Keratinocyte (primary cell): ENCODE measurements around the gene CLIP4. TPM values are rescaled to one million over a fixed set of nuclear protein-coding genes. Genes with fewer than 3 reads are reported as not detected.

Source experiments
- DNase-seq: peaks from one replicate; pipeline ENCODE4 v3.0.0-alpha.2; 2011; ENCODE audit warnings: low read depth, missing footprints, low spot score
- FAIRE-seq: peaks from 2 replicates; lab custom pipeline; 2011; peaks lifted over from hg19 to GRCh38; lab: Jason Lieb, UNC
- H2AFZ ChIP-seq: 2 replicates; pipeline ENCODE4 v1.6.0; 2012; ENCODE audit warnings: low read length, control low read depth, inconsistent platforms; ENCODE audit not compliant: control insufficient read depth
- H3K27ac ChIP-seq: 2 replicates; pipeline ENCODE4 v1.5.1; 2011; ENCODE audit warnings: low read length; ENCODE audit not compliant: control insufficient read depth, insufficient read depth
- H3K27me3 ChIP-seq: 3 replicates; pipeline ENCODE4 v1.6.0; 2011; ENCODE audit warnings: low read length; ENCODE audit not compliant: control insufficient read depth, insufficient read depth; ENCODE audit errors: extremely low read depth
- H3K36me3 ChIP-seq, 2 experiments: 2 replicates in 1 of 2; 3 replicates in 1 of 2; pipeline ENCODE4 v1.5.1; 2011; ENCODE audit warnings: low read length in 2 of 2, mild to moderate bottlenecking in 1 of 2; ENCODE audit not compliant: control insufficient read depth in 2 of 2, insufficient read depth in 2 of 2; ENCODE audit errors: extremely low read depth in 1 of 2
- H3K4me1 ChIP-seq: 3 replicates; pipeline ENCODE4 v1.5.1; 2011; ENCODE audit warnings: low read length; ENCODE audit not compliant: control insufficient read depth, insufficient read depth; ENCODE audit errors: extremely low read depth
- H3K4me2 ChIP-seq: 3 replicates; pipeline ENCODE4 v1.6.0; 2011; ENCODE audit warnings: low read depth, low read length; ENCODE audit not compliant: control insufficient read depth, insufficient read depth; ENCODE audit errors: extremely low read depth
- H3K4me3 ChIP-seq, 3 experiments: fragments of 200-600 bp in 1 of 3; sonication (generic) in 1 of 3; 2 replicates in 2 of 3; 3 replicates in 1 of 3; pipeline ENCODE4 v1.5.1; 2011 to 2016; ENCODE audit warnings: low read length in 3 of 3, mild to moderate bottlenecking in 3 of 3, control low read depth in 2 of 3, inconsistent platforms in 1 of 3, low read depth in 1 of 3, mixed read lengths in 1 of 3, mixed run types in 1 of 3, moderate library complexity in 1 of 3; ENCODE audit not compliant: control insufficient read depth in 2 of 3, insufficient read depth in 2 of 3; ENCODE audit errors: extremely low read depth in 1 of 3
- H3K79me2 ChIP-seq: 2 replicates; pipeline ENCODE4 v1.6.0; 2012; ENCODE audit warnings: low read length; ENCODE audit not compliant: control insufficient read depth, insufficient read depth
- H3K9ac ChIP-seq: 3 replicates; pipeline ENCODE4 v1.6.0; 2011; ENCODE audit warnings: low read length; ENCODE audit not compliant: control insufficient read depth, insufficient read depth; ENCODE audit errors: extremely low read depth
- H3K9me1 ChIP-seq: 3 replicates; pipeline ENCODE4 v1.6.0; 2011; ENCODE audit warnings: low read length; ENCODE audit not compliant: control insufficient read depth, insufficient read depth; ENCODE audit errors: extremely low read depth
- H3K9me3 ChIP-seq: 2 replicates; pipeline ENCODE4 v1.5.1; 2012; ENCODE audit warnings: low read depth, low read length; ENCODE audit not compliant: control insufficient read depth
- H4K20me1 ChIP-seq: 3 replicates; pipeline ENCODE4 v1.6.0; 2011; ENCODE audit warnings: low read length; ENCODE audit not compliant: control insufficient read depth, insufficient read depth; ENCODE audit errors: extremely low read depth
- EZH2 ChIP-seq: IDR thresholded peaks from one replicate; pipeline ENCODE4 v1.6.1; 2012; ENCODE audit warnings: inconsistent platforms, mild to moderate bottlenecking, low read length, moderate library complexity
- dilution Hi-C: fragments of 300-500 bp; cut with MboI; formaldehyde crosslinking; loops from one replicate; pipeline ENCODE4 v1.7.0; 2020; ENCODE audit warnings: low sequenced_read_pairs; ENCODE audit not compliant: extremely low pct_ligation_motif_present
- polyA plus RNA-seq, 5 experiments: library from polyadenylated mRNA; depleted of rRNA in 3 of 5; stranded (reverse) in 3 of 5; stranded (forward) in 1 of 5; unstranded in 1 of 5; fragments of >200 nt; gene quantifications; 1 replicate in 1 of 5; 2 replicates in 3 of 5; 3 replicates in 1 of 5; pipeline versions ENCODE4 v1.2.1 to v1.2.3, GENCODE V29; 2011 to 2012; ENCODE audit warnings: missing spikeins in 2 of 5, low read depth in 1 of 5, low replicate concordance in 1 of 5
- TF ChIP-seq, protein P1 (sequence below), 3 experiments: IDR thresholded peaks in 1 of 3; conservative IDR thresholded peaks in 1 of 3; optimal IDR thresholded peaks in 1 of 3; 2 replicates in 2 of 3; 3 replicates in 1 of 3; pipeline versions ENCODE3 to v1.5.1; 2011; ENCODE audit warnings: low read length in 3 of 3, mild to moderate bottlenecking in 3 of 3, moderate library complexity in 2 of 3, control low read depth in 1 of 3, inconsistent platforms in 1 of 3; ENCODE audit not compliant: insufficient read depth in 2 of 3; ENCODE audit errors: extremely low read depth in 1 of 3

CLIP4 gene
- polyA plus RNA-seq, 1 donor (not counting 4 experiments of a cell fraction or from before 2014, with no cell fraction given): 46.6 TPM

- no peak overlapping the region for H3K4me3 ChIP-seq
- H3K9me1 ChIP-seq: no peaks in the 10 kb centered on the region
- FAIRE-seq (no peak), DNase-seq (no peak)
- dilution Hi-C loops: no loop called here
- TF ChIP-seq, protein P1, sequence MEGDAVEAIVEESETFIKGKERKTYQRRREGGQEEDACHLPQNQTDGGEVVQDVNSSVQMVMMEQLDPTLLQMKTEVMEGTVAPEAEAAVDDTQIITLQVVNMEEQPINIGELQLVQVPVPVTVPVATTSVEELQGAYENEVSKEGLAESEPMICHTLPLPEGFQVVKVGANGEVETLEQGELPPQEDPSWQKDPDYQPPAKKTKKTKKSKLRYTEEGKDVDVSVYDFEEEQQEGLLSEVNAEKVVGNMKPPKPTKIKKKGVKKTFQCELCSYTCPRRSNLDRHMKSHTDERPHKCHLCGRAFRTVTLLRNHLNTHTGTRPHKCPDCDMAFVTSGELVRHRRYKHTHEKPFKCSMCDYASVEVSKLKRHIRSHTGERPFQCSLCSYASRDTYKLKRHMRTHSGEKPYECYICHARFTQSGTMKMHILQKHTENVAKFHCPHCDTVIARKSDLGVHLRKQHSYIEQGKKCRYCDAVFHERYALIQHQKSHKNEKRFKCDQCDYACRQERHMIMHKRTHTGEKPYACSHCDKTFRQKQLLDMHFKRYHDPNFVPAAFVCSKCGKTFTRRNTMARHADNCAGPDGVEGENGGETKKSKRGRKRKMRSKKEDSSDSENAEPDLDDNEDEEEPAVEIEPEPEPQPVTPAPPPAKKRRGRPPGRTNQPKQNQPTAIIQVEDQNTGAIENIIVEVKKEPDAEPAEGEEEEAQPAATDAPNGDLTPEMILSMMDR (optimal IDR thresholded peaks at IDR 0.05 in 1 of 3, IDR thresholded peaks at IDR 0.05 in 1 of 3, conservative IDR thresholded peaks at IDR 0.05 in 1 of 3; ENCODE audit: extremely low read depth in 1 of 3, insufficient read depth in 2 of 3, low read length in 3 of 3): no peak
- TF ChIP-seq EZH2: no peak
- no peaks in the 10 kb centered on the region for H3K27me3 ChIP-seq
- no peaks in the 10 kb centered on the region for H3K36me3 ChIP-seq
- H4K20me1 ChIP-seq: no peaks in the 10 kb centered on the region
- H3K4me1 ChIP-seq: no peaks in the 10 kb centered on the region
- no peak overlapping the region for H3K4me2 ChIP-seq
- no peaks in the 10 kb centered on the region for H3K9me3 ChIP-seq
- H3K79me2 ChIP-seq: no peaks in the 10 kb centered on the region
- no peak overlapping the region for H3K9ac ChIP-seq
- H3K27ac ChIP-seq: no peak overlapping the region
- no peak overlapping the region for H2AFZ ChIP-seq
Measured at GRCh38 chr2:29215739-29216608, 100.8 kb downstream of the CLIP4 start.

GRCh38 chr2:29216609-29216909, 101.3 kb downstream of the CLIP4 start:
- H4K20me1 ChIP-seq: no peaks in the 10 kb centered on the region
- H3K9me3 ChIP-seq: no peaks in the 10 kb centered on the region
- FAIRE-seq: no peak
- no peak overlapping the region for H2AFZ ChIP-seq
- no peaks in the 10 kb centered on the region for H3K27me3 ChIP-seq
- H3K79me2 ChIP-seq: no peaks in the 10 kb centered on the region
- DNase-seq: no peak
- H3K27ac ChIP-seq: no peak overlapping the region
- TF ChIP-seq, protein P1 (optimal IDR thresholded peaks at IDR 0.05 in 1 of 3, IDR thresholded peaks at IDR 0.05 in 1 of 3, conservative IDR thresholded peaks at IDR 0.05 in 1 of 3; ENCODE audit: extremely low read depth in 1 of 3, insufficient read depth in 2 of 3, low read length in 3 of 3): no peak
- TF ChIP-seq EZH2: no peak
- dilution Hi-C loops: no loop called here
- H3K4me1 ChIP-seq: no peaks in the 10 kb centered on the region
- H3K4me3 ChIP-seq: no peak overlapping the region
- no peaks in the 10 kb centered on the region for H3K9me1 ChIP-seq
- no peak overlapping the region for H3K9ac ChIP-seq
- H3K36me3 ChIP-seq: no peaks in the 10 kb centered on the region
- H3K4me2 ChIP-seq: no peak overlapping the region
